ENCODE results near the gene PCNX1.

GRCh38 chr14:70887207-70887681, 20.0 kb upstream of the PCNX1 start:
- no peak for TF ChIP-seq EZH2 (IDR thresholded peaks at IDR 0.05)
- no peak for TF ChIP-seq POLR2AphosphoS5 (IDR thresholded peaks at IDR 0.05; ENCODE audit: borderline replicate concordance, low read depth, low read length)

Measured in SK-N-MC (cell line).